Measurements from ENCODE around the gene DCLK2. TPM values are rescaled to one million over a fixed set of nuclear protein-coding genes. Genes with fewer than 3 reads are reported as not detected.
A peak's percentile ranks its signal among the peaks of the same experiment; 100 is the strongest.

Gene DCLK2
- polyA plus RNA-seq, 1 of the 3 experiments (the other 2 are of a cell fraction) = 10.1 TPM

DNA sequence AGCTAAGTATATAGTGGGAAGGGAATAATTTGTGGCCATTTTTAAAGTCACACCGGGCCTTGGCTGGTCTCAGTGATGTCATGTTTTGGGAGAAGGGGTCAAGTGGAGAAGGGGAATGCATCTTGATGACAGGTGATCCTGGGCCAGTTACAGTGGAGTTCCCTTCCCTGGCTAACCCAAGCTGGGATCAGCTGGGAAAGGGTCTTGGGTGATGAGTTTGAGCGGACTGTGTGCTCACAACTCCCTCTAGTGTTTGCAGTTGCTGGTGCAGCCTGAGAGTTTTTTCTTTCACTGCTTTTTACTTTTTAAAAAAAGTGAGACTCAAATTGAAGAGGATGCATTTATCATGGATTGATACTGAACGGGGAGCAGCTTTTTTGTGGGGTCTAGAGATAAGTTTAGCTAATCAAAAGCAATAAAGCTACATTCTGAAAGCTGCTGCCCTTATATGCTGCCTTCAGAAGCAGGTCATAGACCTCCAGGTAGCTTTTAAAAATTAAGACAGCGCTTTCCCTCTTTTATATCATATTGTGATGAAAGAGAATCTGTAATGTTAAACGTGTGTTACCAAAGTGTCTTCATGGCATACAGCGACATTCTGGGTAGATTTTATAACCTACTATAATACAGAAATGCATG lies 164.7 kb downstream of the DCLK2 start:
- DNase-seq = peak; percentile 74
- H3K4me1 ChIP-seq (ENCODE audit: control insufficient read depth in 1 of 2, insufficient read depth in 2 of 2, low read depth in 1 of 2, low read length in 1 of 2) = peaks cover 3 to 19% of the 10 kb centered on the region in 2 experiments; a peak in 3 of 4 replicates
- WGBS (ENCODE audit: low lambda C conversion rate) = 53% methylated on average over 6 of the region's 6 CpGs
- H3K27me3 ChIP-seq (ENCODE audit: insufficient read depth) = no peaks in the 10 kb centered on the region
- H2AFZ ChIP-seq (ENCODE audit: low read depth) = no peak overlapping the region
- H3F3A ChIP-seq (replicated peaks; ENCODE audit: insufficient read depth) = peaks cover 23% of the 10 kb centered on the region
- peak overlapping the region in 1 of 2 experiments; percentile 18; a peak in 1 of 4 replicates for H3K4me3 ChIP-seq (ENCODE audit: low read depth in 2 of 2, low read length in 1 of 2)
- TF ChIP-seq SMC3 (IDR thresholded peaks at IDR 0.05; ENCODE audit: low read depth, low read length) (peak; percentile 87), JUND (IDR thresholded peaks at IDR 0.05) (no peak), RAD21 (IDR thresholded peaks at IDR 0.05; ENCODE audit: low read length) (peak; percentile 95), POLR2AphosphoS5 (IDR thresholded peaks at IDR 0.05; ENCODE audit: low read depth, low read length) (no peak), EZH2phosphoT487 (IDR thresholded peaks at IDR 0.05; ENCODE audit: borderline replicate concordance, low read depth) (no peak), RCOR1 (IDR thresholded peaks at IDR 0.05; ENCODE audit: low read length) (no peak), MEF2A (IDR thresholded peaks at IDR 0.05; ENCODE audit: borderline replicate concordance, low read depth) (no peak), RXRA (IDR thresholded peaks at IDR 0.05; ENCODE audit: borderline replicate concordance, low read depth) (no peak), EP300 (IDR thresholded peaks at IDR 0.05; ENCODE audit: borderline replicate concordance in 1 of 2, low read depth in 1 of 2, low read length in 1 of 2) (no peak), ELF1 (IDR thresholded peaks at IDR 0.05) (no peak), FOXJ3 (CRISPR knock-in tag; IDR thresholded peaks at IDR 0.05) (no peak), YY1 (IDR thresholded peaks at IDR 0.05; ENCODE audit: low read depth) (no peak), NRF1 (IDR thresholded peaks at IDR 0.05; ENCODE audit: low read depth, low read length) (no peak)
- TF ChIP-seq, protein P1, sequence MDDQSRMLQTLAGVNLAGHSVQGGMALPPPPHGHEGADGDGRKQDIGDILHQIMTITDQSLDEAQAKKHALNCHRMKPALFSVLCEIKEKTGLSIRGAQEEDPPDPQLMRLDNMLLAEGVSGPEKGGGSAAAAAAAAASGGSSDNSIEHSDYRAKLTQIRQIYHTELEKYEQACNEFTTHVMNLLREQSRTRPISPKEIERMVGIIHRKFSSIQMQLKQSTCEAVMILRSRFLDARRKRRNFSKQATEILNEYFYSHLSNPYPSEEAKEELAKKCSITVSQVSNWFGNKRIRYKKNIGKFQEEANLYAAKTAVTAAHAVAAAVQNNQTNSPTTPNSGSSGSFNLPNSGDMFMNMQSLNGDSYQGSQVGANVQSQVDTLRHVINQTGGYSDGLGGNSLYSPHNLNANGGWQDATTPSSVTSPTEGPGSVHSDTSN (IDR thresholded peaks at IDR 0.05) = no peak
- TF ChIP-seq, protein P2, sequence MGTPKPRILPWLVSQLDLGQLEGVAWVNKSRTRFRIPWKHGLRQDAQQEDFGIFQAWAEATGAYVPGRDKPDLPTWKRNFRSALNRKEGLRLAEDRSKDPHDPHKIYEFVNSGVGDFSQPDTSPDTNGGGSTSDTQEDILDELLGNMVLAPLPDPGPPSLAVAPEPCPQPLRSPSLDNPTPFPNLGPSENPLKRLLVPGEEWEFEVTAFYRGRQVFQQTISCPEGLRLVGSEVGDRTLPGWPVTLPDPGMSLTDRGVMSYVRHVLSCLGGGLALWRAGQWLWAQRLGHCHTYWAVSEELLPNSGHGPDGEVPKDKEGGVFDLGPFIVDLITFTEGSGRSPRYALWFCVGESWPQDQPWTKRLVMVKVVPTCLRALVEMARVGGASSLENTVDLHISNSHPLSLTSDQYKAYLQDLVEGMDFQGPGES (IDR thresholded peaks at IDR 0.05; ENCODE audit: low read depth, low read length) = no peak
- TF ChIP-seq, protein P3, sequence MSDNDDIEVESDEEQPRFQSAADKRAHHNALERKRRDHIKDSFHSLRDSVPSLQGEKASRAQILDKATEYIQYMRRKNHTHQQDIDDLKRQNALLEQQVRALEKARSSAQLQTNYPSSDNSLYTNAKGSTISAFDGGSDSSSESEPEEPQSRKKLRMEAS (IDR thresholded peaks at IDR 0.05; ENCODE audit: low read depth) = no peak
- TF ChIP-seq, protein P4, sequence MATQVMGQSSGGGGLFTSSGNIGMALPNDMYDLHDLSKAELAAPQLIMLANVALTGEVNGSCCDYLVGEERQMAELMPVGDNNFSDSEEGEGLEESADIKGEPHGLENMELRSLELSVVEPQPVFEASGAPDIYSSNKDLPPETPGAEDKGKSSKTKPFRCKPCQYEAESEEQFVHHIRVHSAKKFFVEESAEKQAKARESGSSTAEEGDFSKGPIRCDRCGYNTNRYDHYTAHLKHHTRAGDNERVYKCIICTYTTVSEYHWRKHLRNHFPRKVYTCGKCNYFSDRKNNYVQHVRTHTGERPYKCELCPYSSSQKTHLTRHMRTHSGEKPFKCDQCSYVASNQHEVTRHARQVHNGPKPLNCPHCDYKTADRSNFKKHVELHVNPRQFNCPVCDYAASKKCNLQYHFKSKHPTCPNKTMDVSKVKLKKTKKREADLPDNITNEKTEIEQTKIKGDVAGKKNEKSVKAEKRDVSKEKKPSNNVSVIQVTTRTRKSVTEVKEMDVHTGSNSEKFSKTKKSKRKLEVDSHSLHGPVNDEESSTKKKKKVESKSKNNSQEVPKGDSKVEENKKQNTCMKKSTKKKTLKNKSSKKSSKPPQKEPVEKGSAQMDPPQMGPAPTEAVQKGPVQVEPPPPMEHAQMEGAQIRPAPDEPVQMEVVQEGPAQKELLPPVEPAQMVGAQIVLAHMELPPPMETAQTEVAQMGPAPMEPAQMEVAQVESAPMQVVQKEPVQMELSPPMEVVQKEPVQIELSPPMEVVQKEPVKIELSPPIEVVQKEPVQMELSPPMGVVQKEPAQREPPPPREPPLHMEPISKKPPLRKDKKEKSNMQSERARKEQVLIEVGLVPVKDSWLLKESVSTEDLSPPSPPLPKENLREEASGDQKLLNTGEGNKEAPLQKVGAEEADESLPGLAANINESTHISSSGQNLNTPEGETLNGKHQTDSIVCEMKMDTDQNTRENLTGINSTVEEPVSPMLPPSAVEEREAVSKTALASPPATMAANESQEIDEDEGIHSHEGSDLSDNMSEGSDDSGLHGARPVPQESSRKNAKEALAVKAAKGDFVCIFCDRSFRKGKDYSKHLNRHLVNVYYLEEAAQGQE (IDR thresholded peaks at IDR 0.05; ENCODE audit: low read depth, low read length) = no peak
- TF ChIP-seq, protein P5, sequence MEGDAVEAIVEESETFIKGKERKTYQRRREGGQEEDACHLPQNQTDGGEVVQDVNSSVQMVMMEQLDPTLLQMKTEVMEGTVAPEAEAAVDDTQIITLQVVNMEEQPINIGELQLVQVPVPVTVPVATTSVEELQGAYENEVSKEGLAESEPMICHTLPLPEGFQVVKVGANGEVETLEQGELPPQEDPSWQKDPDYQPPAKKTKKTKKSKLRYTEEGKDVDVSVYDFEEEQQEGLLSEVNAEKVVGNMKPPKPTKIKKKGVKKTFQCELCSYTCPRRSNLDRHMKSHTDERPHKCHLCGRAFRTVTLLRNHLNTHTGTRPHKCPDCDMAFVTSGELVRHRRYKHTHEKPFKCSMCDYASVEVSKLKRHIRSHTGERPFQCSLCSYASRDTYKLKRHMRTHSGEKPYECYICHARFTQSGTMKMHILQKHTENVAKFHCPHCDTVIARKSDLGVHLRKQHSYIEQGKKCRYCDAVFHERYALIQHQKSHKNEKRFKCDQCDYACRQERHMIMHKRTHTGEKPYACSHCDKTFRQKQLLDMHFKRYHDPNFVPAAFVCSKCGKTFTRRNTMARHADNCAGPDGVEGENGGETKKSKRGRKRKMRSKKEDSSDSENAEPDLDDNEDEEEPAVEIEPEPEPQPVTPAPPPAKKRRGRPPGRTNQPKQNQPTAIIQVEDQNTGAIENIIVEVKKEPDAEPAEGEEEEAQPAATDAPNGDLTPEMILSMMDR (IDR thresholded peaks at IDR 0.05) = peak; percentile 93
- no peaks in the 10 kb centered on the region for H4K20me1 ChIP-seq (ENCODE audit: insufficient read depth)
- H3K4me2 ChIP-seq = no peak overlapping the region
- ChIA-PET POLR2A (interaction anchor here (0.5 to 0.6 kb wide), 2 partner anchors 126 to 234 kb away, joined by 3 to 4 read pairs; no protein-coding TSS in a partner anchor), CTCF (interaction anchor here (0.6 to 5.0 kb wide), 76 partner anchors 9 to 717 kb away, joined by 3 to 197 read pairs (median 4); partner anchors contain the start of gene DCLK2)
- peaks cover 38 to 39% of the 10 kb centered on the region in 2 experiments for H3K36me3 ChIP-seq (replicated peaks in 1 of 2; ENCODE audit: control insufficient read depth in 1 of 2, insufficient read depth in 2 of 2, low read length in 1 of 2)
- no peaks in the 10 kb centered on the region for H3K9me2 ChIP-seq
- no peaks in the 10 kb centered on the region for H3K9me3 ChIP-seq
- no peak overlapping the region for H3K9ac ChIP-seq
- no peaks in the 10 kb centered on the region for H3K79me2 ChIP-seq (ENCODE audit: insufficient read depth)
- H3K27ac ChIP-seq (ENCODE audit: low read depth in 2 of 2, low read length in 1 of 2) = no peak overlapping the region; a peak in 1 of 4 replicates

Measured in SK-N-SH (cell line).